HFF-Myc (cell line): Measurements from ENCODE around the gene ARFGAP3.

Experiments
- DNase-seq: peaks from one replicate; pipeline ENCODE4 v3.0.0-alpha.2; 2011; ENCODE audit warnings: low read depth; ENCODE audit errors: extremely low read depth
- H3K4me3 ChIP-seq: replicated peaks from 2 replicates; pipeline ENCODE4 v1.5.1; 2011; ENCODE audit warnings: low read depth, mild to moderate bottlenecking, control low read depth, low read length
- TF ChIP-seq, protein P1 (sequence below): IDR thresholded peaks from 2 replicates; pipeline ENCODE4 v1.5.1; 2012; ENCODE audit warnings: mild to moderate bottlenecking, low read depth, low read length, control low read depth; ENCODE audit errors: missing control alignments

Gene ARFGAP3

DNA sequence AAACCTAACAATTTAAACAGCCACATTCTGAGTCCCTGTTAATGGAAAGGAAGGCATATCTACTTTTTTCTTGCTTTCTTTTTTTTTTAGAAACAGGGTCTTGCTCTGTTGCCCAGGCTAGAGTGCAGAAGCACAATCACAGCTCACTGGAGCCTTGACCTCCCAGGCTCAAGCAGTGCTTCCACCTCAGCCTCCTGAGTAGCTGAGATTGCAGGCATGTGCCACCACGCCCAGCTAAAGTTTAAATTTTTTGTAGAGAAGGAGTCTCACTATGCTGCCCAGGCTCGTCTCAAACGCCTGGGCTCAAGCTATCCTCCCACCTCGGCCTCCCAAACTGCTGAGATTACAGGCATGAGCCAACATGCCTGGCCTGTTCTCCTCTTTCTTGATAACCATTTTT is 25.4 kb downstream of the ARFGAP3 start:
- no peak overlapping the region for H3K4me3 ChIP-seq
- TF ChIP-seq, protein P1, sequence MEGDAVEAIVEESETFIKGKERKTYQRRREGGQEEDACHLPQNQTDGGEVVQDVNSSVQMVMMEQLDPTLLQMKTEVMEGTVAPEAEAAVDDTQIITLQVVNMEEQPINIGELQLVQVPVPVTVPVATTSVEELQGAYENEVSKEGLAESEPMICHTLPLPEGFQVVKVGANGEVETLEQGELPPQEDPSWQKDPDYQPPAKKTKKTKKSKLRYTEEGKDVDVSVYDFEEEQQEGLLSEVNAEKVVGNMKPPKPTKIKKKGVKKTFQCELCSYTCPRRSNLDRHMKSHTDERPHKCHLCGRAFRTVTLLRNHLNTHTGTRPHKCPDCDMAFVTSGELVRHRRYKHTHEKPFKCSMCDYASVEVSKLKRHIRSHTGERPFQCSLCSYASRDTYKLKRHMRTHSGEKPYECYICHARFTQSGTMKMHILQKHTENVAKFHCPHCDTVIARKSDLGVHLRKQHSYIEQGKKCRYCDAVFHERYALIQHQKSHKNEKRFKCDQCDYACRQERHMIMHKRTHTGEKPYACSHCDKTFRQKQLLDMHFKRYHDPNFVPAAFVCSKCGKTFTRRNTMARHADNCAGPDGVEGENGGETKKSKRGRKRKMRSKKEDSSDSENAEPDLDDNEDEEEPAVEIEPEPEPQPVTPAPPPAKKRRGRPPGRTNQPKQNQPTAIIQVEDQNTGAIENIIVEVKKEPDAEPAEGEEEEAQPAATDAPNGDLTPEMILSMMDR, result no peak
- DNase-seq, result no peak

DNA sequence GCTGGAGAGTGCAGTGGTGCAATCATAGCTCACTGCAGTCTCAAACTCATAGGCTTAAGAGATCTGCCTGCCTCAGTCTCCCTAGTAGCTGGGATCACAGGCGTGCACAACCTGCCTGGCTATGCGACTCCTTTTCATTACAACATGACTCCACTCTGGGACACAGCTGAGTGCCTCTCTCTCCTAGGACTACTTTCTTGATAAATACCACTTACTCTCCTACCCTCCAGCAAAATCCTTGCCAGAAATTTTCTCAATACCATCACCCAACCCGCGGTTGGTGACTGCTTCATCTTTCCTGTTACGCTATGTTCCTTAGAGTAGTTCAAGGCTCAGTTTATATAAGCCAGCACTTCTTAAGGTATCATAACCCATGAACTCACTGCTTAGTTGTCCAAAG is 26.9 kb downstream of the ARFGAP3 start:
- H3K4me3 ChIP-seq, result no peak overlapping the region
- DNase-seq, result no peak
- TF ChIP-seq, protein P1, result no peak

DNA sequence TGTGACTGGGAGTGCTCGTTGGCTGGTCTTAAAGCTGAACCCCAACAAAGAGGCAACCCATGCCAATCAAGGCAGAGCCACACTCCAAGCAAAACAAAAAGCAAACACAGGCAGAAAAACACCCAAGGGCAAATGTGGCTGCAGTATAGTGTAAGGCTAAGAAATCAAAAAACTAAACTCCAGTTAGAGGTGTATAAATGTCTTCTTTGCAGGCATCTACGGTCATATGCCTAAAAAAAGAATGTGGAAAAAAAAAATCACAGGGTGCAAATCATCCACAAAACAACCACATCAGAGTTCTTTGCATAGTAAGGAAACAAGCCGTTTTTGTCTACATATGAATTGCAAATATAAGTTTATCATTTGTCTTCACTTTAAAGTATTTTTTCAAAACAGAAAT is 27.8 kb downstream of the ARFGAP3 start:
- TF ChIP-seq, protein P1, result no peak

DNA sequence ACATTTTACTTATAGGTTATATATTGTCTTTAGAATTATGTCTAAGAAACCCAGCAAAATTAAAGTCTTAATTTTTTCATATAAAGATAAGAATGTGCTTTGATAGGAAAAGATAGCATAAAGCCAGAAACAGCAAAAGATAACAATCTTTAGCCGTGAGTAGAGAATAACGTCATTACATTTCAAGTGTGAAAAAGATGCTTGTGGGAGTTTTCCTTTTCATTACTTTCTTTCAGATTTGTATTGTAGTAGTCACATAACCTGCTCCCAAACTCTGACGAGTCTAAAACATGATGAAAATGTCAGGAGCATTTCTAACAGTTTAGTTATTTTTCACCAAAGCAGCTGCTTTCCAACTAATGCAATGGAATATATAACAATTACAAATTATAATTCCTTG is 31.3 kb downstream of the ARFGAP3 start:
- no peak for DNase-seq
- TF ChIP-seq, protein P1, result no peak
- H3K4me3 ChIP-seq, result no peak overlapping the region

More for the DNA sequence above, 27.8 kb downstream of the ARFGAP3 start:
- DNase-seq, result no peak
- H3K4me3 ChIP-seq, result no peak overlapping the region

DNA sequence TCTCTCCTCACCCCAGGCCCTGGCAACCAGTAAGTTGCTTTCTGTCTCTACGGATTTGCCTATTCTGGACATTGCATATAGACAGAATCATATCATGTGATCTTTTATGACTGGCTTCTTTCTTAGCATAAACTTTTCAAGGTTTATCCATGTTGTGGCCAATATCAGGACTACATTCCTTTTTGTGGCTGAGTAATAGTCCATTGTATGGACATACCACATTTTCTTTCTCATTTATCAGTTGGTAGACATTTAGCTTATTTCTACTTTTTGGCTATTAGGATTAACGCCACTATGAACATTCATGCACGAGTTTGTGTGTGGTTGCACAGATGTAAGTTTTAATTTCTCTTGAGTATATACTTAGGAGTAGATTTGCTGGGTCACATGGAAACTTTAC is 35.7 kb downstream of the ARFGAP3 start:
- DNase-seq, result no peak
- TF ChIP-seq, protein P1, result no peak
- no peak overlapping the region for H3K4me3 ChIP-seq

DNA sequence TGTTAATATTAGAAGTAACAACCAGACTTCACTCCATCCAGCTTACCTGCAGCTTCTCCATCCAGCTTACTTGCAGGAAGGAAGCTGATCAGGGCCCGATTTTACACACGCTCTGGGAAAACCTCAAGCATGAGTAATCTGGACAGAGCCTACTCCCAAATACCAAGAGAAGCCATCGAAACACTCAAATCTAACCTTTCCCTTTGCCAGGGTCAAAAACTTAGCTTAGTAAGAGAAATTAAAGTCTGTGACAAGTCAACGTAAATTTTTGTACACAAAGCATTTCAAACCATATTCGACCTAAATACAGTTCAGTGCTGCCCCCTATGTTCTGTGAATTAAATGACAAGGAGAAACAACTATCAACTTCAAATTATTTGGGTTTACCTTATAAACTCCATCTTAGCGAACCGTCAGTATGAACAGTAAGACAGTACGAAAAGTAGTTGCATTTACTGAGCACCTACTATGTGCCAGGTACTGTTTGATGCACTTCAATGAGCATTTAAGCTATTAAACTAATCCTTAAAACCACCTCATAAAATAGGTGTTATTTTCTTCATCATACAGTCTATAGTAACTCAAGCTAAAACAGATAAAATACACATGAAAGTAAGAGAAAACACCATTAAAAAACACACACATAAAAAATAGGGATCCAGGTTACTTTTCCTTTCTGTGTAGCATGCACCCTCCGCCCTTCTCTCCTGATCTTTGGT is 36.9 kb downstream of the ARFGAP3 start:
- H3K4me3 ChIP-seq, result no peak overlapping the region
- TF ChIP-seq, protein P1, result no peak
- no peak for DNase-seq

DNA sequence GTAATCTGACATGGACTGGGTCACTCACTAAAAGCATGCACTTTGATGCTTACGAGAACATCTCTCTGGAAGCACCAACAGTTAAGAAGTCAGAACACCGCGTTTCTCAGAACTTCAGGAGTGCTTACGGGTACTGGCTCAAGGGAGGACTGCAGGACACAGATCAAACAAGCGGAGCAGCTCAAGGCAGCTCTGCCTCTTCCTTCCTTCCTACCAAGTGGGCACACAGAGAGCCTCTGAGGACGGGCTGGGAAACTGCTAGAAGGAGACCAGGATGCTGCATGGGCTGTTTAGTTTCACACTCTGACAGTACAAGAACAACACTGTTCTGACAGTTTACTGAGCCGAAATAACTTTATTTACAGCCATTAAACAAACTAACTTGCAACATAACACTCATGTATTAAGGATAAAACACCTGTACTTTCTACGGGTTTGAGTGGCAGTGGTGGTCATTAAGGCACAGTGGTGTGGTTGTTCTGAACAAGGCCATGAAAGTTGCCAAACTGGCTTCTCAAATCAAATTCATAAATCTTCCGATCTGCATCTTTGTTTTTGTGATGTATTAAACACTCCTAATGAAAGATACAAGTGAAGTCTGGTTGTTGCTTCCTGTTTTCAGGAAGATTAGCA is 37.5 kb downstream of the ARFGAP3 start:
- H3K4me3 ChIP-seq, result no peak overlapping the region
- DNase-seq, result no peak
- TF ChIP-seq, protein P1, result no peak
